NCI-H446 treated with DMSO at 0.1 percent for 48 hours (cell line): ENCODE measurements around the gene KIF12.
"Not testable (repeated sequence)": the region's sequence is repeated elsewhere in the genome, so short reads cannot be mapped to it uniquely, and the experiment has no call there.

Source experiments
- DNase-seq: peaks from one replicate; lab custom pipeline; 2025; lab: John Stamatoyannopoulos, UW

The KIF12 gene

DNA sequence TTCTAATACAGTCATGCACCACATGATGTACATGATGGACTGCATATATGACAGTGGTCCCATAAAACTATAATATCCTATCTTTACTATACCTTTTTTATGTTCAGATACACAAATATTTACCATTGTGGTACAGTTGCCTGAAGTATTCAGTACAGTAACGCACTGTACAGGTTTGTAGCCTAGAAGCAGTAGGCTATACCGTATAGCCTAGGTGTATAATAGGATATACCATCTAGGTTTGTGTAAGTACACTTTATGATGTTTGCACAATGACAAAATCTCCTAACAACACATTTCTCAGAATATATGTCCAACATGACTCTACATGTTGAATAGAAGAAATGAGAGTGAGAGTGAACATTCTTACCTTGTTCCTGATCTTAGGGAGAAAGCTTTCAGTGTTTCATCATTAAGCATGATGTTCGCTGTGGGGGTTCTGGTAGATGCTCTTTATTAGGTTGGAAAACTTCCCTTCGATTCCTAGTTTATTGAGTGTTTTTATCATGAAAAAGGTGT is 52.8 kb downstream of the KIF12 start:
- DNase-seq = no peak

DNA sequence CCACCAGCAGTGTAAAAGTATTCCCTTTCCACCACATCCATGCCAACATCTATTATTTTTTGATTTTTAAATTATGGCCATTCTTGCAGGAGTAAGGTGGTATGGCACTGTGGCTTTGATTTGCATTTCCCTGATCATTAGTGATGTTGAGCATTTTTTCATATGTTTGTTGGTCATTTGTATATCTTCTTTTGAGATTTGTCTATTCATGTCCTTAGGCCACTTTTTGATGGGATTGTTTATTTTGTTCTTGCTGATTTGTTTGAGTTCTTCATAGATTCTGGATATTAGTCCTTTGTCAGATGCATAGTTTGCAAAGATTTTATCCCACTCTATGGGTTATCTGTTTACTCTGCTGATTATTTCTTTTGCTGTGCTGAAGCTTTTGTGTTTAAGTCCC is 55.4 kb downstream of the KIF12 start:
- not testable (repeated sequence) for DNase-seq
